ENCODE results near the gene NUDCD3.

The NUDCD3 gene

DNA sequence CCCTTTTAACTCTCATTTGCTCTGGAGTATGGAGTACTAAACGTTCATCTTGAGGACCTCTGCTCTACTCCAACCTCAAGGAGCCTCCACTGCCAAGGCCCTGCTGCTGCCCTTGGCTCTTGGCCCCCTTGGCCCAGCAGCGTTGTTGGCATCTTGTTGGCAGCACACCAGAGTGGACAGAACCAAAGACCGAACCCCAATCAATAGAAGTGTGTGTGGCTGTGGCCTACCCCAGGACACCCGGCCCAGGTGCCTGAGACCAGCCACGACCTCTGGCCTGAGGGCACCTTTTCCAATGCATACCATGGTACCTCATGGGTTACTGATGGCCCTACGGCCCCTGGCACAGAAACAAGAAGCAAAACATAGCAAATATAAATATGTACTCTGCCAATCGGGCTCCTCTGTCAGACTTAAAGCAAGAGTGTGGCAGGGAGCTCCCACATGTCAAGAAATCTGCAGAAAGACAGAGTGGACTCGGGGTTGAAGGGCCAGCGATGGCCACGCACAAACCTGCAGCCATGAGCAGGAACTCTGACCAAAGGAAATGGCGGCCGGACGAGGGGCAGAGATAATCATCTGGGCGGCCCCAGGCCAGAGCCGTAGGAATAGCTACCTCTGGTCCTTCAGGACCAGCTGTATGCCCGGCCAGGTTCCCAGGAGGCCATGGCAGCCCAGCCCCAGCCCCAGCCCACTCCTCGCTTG lies 47.8 kb upstream of the NUDCD3 start:
- Histone ChIP-seq H3K36me3 (ENCODE audit: insufficient read depth, low read length) (no peaks in the 10 kb centered on the region), H3K4me3 (ENCODE audit: low read length, poor library complexity, severe bottlenecking) (no peak overlapping the region), H3K9me2 (replicated peaks; ENCODE audit: low read depth, low read length) (no peaks in the 10 kb centered on the region), H3K79me2 (ENCODE audit: insufficient read depth, low read length) (no peaks in the 10 kb centered on the region), H3K4me1 (ENCODE audit: insufficient read depth, low read length, poor library complexity, severe bottlenecking) (no peaks in the 10 kb centered on the region), H2AFZ (ENCODE audit: low read length) (no peak overlapping the region), H3K27me3 (ENCODE audit: insufficient read depth, low read length, poor library complexity, severe bottlenecking) (no peaks in the 10 kb centered on the region), H3F3A (ENCODE audit: low read depth) (no peaks in the 10 kb centered on the region), H3K9ac (ENCODE audit: low read depth, low read length, poor library complexity, severe bottlenecking) (no peak overlapping the region), H3K9me3 (ENCODE audit: insufficient read depth, low read depth, low read length) (no peaks in the 10 kb centered on the region), H4K20me1 (ENCODE audit: insufficient read depth, low read length, poor library complexity, severe bottlenecking) (no peaks in the 10 kb centered on the region), H3K4me2 (ENCODE audit: low read depth, low read length, poor library complexity, severe bottlenecking) (no peak overlapping the region)
- TF ChIP-seq EZH2phosphoT487 (IDR thresholded peaks at IDR 0.05; ENCODE audit: borderline replicate concordance) = no peak
- TF ChIP-seq, protein P1, sequence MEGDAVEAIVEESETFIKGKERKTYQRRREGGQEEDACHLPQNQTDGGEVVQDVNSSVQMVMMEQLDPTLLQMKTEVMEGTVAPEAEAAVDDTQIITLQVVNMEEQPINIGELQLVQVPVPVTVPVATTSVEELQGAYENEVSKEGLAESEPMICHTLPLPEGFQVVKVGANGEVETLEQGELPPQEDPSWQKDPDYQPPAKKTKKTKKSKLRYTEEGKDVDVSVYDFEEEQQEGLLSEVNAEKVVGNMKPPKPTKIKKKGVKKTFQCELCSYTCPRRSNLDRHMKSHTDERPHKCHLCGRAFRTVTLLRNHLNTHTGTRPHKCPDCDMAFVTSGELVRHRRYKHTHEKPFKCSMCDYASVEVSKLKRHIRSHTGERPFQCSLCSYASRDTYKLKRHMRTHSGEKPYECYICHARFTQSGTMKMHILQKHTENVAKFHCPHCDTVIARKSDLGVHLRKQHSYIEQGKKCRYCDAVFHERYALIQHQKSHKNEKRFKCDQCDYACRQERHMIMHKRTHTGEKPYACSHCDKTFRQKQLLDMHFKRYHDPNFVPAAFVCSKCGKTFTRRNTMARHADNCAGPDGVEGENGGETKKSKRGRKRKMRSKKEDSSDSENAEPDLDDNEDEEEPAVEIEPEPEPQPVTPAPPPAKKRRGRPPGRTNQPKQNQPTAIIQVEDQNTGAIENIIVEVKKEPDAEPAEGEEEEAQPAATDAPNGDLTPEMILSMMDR (conservative IDR thresholded peaks at IDR 0.05; ENCODE audit: low read length) = no peak

DNA sequence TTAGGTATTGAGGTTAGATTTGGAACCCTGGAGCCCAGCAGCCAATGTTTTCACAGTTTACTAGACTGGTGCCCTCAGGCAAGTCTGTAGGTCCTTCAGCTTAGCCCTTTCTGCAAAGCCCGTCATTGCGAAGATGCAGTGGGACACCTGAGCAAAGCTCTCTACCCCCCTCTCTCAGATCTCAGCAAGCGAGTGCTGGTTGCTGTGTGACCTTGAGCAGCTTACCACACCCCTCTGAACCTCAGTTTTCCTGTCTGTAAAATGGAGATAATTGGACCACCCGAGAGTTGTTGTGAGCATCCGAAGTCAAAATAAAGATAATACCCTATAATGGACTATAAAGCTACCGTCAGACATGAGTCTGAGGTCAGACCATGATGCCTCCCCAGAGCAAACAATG lies 47.0 kb upstream of the NUDCD3 start:
- Histone ChIP-seq H3F3A (ENCODE audit: low read depth) (no peaks in the 10 kb centered on the region), H3K9me2 (replicated peaks; ENCODE audit: low read depth, low read length) (no peaks in the 10 kb centered on the region), H4K20me1 (ENCODE audit: insufficient read depth, low read length, poor library complexity, severe bottlenecking) (no peaks in the 10 kb centered on the region), H3K9ac (ENCODE audit: low read depth, low read length, poor library complexity, severe bottlenecking) (no peak overlapping the region), H3K4me1 (ENCODE audit: insufficient read depth, low read length, poor library complexity, severe bottlenecking) (no peaks in the 10 kb centered on the region), H3K4me3 (ENCODE audit: low read length, poor library complexity, severe bottlenecking) (no peak overlapping the region), H3K36me3 (ENCODE audit: insufficient read depth, low read length) (no peaks in the 10 kb centered on the region), H2AFZ (ENCODE audit: low read length) (no peak overlapping the region), H3K79me2 (ENCODE audit: insufficient read depth, low read length) (no peaks in the 10 kb centered on the region), H3K27me3 (ENCODE audit: insufficient read depth, low read length, poor library complexity, severe bottlenecking) (no peaks in the 10 kb centered on the region), H3K4me2 (ENCODE audit: low read depth, low read length, poor library complexity, severe bottlenecking) (no peak overlapping the region), H3K9me3 (ENCODE audit: insufficient read depth, low read depth, low read length) (no peaks in the 10 kb centered on the region)
- TF ChIP-seq, protein P1 (conservative IDR thresholded peaks at IDR 0.05; ENCODE audit: low read length) = no peak
- no peak for TF ChIP-seq EZH2phosphoT487 (IDR thresholded peaks at IDR 0.05; ENCODE audit: borderline replicate concordance)

DNA sequence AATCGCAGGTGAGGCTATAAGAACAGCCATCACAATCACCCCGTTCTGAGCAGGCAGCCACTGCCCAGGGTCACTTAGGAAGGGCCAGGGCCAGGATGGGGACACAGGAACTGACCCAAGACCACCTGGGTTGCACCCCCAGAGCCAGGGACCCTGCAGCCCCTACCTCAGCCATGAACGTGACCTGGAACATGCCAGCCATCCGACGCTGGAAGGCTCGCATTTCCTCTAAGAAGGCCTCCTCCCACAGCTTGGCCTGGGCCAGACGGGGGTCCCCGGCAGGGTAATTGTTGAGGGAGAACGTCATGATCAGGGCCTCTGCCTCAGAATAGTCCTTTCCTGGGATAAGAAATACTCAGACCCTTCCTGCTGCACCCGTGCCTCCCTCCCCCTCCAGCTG lies 45.6 kb upstream of the NUDCD3 start:
- Histone ChIP-seq H3K4me1 (ENCODE audit: insufficient read depth, low read length, poor library complexity, severe bottlenecking) (no peaks in the 10 kb centered on the region), H4K20me1 (ENCODE audit: insufficient read depth, low read length, poor library complexity, severe bottlenecking) (no peaks in the 10 kb centered on the region), H3K36me3 (ENCODE audit: insufficient read depth, low read length) (no peaks in the 10 kb centered on the region), H3F3A (ENCODE audit: low read depth) (no peaks in the 10 kb centered on the region), H3K9me3 (ENCODE audit: insufficient read depth, low read depth, low read length) (no peaks in the 10 kb centered on the region), H3K4me3 (ENCODE audit: low read length, poor library complexity, severe bottlenecking) (no peak overlapping the region), H3K9me2 (replicated peaks; ENCODE audit: low read depth, low read length) (no peaks in the 10 kb centered on the region), H3K9ac (ENCODE audit: low read depth, low read length, poor library complexity, severe bottlenecking) (no peak overlapping the region), H2AFZ (ENCODE audit: low read length) (no peak overlapping the region), H3K79me2 (ENCODE audit: insufficient read depth, low read length) (no peaks in the 10 kb centered on the region), H3K27me3 (ENCODE audit: insufficient read depth, low read length, poor library complexity, severe bottlenecking) (no peaks in the 10 kb centered on the region), H3K4me2 (ENCODE audit: low read depth, low read length, poor library complexity, severe bottlenecking) (no peak overlapping the region)
- TF ChIP-seq, protein P1 (conservative IDR thresholded peaks at IDR 0.05; ENCODE audit: low read length) = no peak
- TF ChIP-seq EZH2phosphoT487 (IDR thresholded peaks at IDR 0.05; ENCODE audit: borderline replicate concordance) = no peak
